GM18507 (cell line): ENCODE data around the gene C1QC.
"Not testable (repeated sequence)": the region's sequence is repeated elsewhere in the genome, so short reads cannot be mapped to it uniquely, and the experiment has no call there.

Experiments
- DNase-seq: peaks from one replicate; pipeline ENCODE4 v3.0.0; 2011; ENCODE audit warnings: low read depth; ENCODE audit not compliant: insufficient read length; ENCODE audit errors: extremely low spot score
- FAIRE-seq: peaks from 2 replicates; lab custom pipeline; 2011; peaks lifted over from hg19 to GRCh38; lab: Jason Lieb, UNC

The C1QC gene

GRCh38 chr1:22673486-22674409 lies 30.3 kb downstream of the C1QC start:
- no peak for DNase-seq
- FAIRE-seq: peak; percentile 68

DNA sequence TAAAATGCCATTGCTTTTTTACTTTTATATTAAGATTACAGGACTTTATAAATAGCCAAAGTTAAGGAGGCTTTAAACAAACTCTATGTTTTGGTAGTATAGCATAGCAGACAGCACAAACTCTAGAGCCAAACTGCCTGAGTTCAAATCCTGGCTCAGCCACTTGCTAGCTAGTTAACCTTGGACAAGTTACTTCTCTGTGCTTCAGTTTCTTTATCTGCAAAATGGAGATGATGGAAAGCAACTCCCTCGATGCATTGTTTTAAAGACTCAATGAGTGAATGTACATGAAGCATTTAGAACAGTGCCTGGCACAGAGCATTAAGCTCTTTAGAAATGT lies 30.9 kb downstream of the C1QC start:
- DNase-seq: no peak
- FAIRE-seq: no peak

GRCh38 chr1:22676151-22676550 lies 32.7 kb downstream of the C1QC start:
- DNase-seq, FAIRE-seq: not testable (repeated sequence)

- no peak for FAIRE-seq
- DNase-seq: no peak
Measured at GRCh38 chr1:22676916-22677583, 33.6 kb downstream of the C1QC start.

DNA sequence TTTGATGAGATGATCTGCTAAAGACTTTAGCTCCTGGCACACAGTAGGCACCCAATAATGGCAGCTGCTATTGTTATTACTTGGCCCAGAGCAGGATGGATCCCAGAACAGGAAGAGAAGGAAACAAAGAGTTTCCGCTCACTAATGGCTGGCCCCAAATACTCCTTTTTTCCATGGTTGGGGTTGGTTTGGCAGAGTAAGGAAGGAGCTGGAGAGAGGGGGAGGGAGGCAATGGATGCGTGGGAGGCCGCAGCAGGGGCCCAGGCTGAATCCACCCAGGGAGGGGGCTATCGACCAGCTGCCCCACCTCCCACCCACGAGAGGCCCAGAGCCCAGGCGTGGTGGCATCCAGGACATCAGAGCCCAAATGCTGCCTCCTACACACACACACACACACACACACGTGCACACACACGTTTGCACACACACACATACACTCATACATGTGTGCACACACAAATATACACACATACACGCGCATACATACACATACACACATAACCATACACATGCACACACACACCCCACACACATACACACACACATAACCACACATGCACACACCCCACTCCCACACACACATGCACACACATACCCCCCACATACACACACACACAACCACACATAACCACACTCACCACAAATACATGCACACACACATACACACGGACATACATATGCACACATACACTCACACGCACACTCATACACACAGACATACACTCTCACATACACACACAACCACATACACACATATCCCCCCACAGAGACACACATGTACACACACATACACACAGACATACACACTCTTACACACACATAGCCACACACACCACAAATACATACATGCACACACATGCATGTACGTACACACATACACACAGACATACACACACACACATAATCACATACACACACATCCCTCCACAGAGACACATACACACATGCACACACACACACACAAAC lies 34.8 kb downstream of the C1QC start:
- no peak for FAIRE-seq
- DNase-seq: no peak

- FAIRE-seq (no peak), DNase-seq (no peak)
Measured at GRCh38 chr1:22680726-22681125, 37.3 kb downstream of the C1QC start.

DNA sequence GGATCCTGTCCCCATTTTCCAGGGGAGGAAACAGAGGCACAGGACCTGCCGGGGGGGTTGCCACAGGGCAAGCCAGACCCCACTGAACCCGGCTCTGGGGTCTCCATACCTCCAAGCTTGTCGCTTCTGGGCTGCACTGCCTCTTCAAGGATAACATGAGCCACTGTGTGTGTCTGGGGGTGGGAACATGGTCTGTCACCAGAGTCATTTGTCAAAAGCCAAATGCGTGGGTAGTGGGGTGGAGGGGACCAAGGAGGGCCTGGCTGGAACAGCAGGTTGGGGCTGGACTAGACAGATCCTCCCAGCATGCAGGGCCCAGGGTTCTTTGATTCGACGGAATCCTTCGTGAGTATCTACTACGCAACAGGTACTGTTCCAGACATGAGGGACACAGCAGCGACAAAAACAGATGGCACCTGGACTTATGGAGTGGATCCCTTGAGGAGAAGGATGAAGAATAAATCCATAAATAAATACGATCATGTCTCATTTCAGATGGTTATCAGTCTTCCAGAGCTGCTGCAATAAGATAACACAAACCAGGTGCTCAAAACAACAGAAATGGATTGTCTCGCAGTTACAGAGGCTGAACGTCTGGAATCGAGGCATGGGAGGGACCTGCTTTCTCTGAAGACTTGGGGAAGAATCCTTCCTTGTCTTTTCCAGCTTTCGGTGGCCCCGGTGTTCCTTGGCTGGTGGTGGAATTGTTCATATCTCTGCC lies 38.3 kb downstream of the C1QC start:
- DNase-seq (no peak), FAIRE-seq (no peak)

GRCh38 chr1:22683547-22683946 lies 40.1 kb downstream of the C1QC start:
- DNase-seq (no peak), FAIRE-seq (no peak)

DNA sequence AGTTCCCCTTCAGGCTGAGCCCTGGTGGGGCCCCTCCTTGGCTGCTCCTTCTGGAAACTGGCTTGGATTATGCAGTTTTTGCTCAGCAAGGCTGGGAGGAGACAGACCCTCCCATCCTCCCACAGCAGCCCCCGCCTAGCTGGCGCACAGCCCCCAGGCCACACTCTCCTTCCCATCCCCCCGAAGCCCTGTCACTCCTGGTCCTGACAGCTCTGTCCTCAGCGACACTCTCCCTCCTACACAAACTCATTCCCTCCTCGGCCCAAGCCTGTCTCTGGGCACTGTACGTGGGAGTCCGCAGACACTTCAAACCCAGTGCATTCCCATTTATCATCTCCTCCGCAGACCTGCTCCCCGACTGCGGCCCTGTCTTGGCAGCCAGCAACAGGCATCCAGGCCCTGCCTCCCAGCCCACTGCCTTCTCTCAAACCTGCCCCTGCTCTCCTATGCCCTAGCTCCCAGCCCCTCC lies 42.2 kb downstream of the C1QC start:
- no peak for DNase-seq
- FAIRE-seq: no peak

DNA sequence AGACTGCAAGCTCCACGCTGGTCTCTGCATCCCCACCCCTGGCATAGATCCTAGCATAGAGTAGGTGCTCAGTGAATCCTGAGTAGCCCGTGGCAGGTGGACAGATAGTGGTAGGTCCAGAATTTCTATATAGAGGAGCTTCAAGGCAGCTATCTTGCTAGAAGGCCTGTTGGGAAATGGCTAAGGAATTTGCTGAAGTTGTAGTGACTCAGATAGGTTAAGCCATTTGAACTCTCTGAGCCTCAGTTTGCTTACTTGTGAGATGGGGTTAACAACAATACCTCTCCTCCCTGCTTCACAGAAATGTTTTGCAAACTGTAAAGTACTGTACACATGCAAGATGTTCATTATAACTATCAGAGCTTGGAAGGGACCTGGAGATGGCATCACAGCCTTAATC lies 43.8 kb downstream of the C1QC start:
- FAIRE-seq (no peak), DNase-seq (no peak)

- no peak for DNase-seq
Measured at GRCh38 chr1:22688466-22688865, 45.0 kb downstream of the C1QC start.

GRCh38 chr1:22689505-22689904 lies 46.1 kb downstream of the C1QC start:
- FAIRE-seq: no peak
- no peak for DNase-seq

More at GRCh38 chr1:22688466-22688865, 45.0 kb downstream of the C1QC start:
- no peak for FAIRE-seq

DNA sequence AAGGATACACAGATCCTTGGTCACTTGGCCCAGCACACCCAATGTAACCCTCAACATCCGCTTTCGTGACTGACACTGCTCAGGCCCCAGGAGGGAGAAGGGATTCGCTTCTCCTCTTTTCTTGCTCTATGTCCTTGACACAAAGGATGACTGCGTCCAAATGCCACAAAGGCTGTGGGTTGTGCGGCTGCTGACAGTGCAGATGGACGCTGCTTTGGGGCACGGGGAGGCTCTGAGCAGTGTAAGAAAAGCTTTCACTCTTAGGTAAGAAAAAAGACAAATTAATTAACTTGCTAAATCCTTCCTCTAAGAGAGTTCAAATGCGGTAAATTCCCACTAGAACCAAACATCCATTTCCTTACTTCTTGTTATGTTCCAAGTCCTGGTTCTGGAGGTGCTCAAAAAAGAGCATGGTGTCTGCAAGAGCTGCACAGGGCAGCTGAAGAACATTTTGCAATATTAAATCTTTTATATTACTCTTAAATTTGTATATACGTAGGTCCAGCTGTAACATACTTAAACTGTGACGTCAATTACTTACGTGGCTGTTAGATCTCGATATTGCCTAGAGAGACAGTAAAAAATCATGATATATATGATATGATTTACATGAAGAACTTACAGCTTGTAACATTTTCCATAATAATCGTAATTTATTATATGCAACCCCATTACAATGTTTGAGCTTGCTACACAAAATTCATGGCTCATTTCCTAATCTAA lies 47.8 kb downstream of the C1QC start:
- no peak for FAIRE-seq

GRCh38 chr1:22694172-22694571 lies 50.7 kb downstream of the C1QC start:
- no peak for DNase-seq
- no peak for FAIRE-seq

More for the DNA sequence above, 47.8 kb downstream of the C1QC start:
- no peak for DNase-seq

GRCh38 chr1:22696610-22697009 lies 53.2 kb downstream of the C1QC start:
- FAIRE-seq (no peak), DNase-seq (no peak)
